ENCODE results near the gene B9D2. TPM values are rescaled to one million over a fixed set of nuclear protein-coding genes. Genes with fewer than 3 reads are reported as not detected.

Gene B9D2
- total RNA-seq, 6 experiments from 2014 or later: 4.9 to 6.8 (median 6.3) TPM

- H3K36me3 Mint-ChIP-seq (ENCODE audit: low read depth): no peaks in the 10 kb centered on the region
- H3K4me1 Mint-ChIP-seq (ENCODE audit: low read depth): peaks cover 44% of the 10 kb centered on the region
- peak within 1 kb of the TSS; percentile 98 for H3K4me3 Mint-ChIP-seq
- no peaks in the 10 kb centered on the region for H3K27me3 Mint-ChIP-seq (ENCODE audit: insufficient read depth)
- no peaks in the 10 kb centered on the region for H3K9me3 Mint-ChIP-seq
- peak; percentile 100 for DNase-seq
- H3K27ac Mint-ChIP-seq: peak within 1 kb of the TSS; percentile 100
- TF ChIP-seq, protein P1, sequence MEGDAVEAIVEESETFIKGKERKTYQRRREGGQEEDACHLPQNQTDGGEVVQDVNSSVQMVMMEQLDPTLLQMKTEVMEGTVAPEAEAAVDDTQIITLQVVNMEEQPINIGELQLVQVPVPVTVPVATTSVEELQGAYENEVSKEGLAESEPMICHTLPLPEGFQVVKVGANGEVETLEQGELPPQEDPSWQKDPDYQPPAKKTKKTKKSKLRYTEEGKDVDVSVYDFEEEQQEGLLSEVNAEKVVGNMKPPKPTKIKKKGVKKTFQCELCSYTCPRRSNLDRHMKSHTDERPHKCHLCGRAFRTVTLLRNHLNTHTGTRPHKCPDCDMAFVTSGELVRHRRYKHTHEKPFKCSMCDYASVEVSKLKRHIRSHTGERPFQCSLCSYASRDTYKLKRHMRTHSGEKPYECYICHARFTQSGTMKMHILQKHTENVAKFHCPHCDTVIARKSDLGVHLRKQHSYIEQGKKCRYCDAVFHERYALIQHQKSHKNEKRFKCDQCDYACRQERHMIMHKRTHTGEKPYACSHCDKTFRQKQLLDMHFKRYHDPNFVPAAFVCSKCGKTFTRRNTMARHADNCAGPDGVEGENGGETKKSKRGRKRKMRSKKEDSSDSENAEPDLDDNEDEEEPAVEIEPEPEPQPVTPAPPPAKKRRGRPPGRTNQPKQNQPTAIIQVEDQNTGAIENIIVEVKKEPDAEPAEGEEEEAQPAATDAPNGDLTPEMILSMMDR (IDR thresholded peaks at IDR 0.05): 0 out of 2 replicates have a peak, but pooled peaks have one; percentile 11
These were observed 33.4 kb upstream of the B9D2 start, which contains the start of the genes BCKDHA and EXOSC5 for GRCh38 chr19:41397086-41398049. Gene BCKDHA, plus strand, starts transcription at chr19:41397818. Its CDS starts 10 bp downstream, at chr19:41397828. Gene EXOSC5, minus strand, starts transcription at chr19:41397359. Its CDS starts 31 bp downstream, at chr19:41397328.

- Mint-ChIP-seq H3K27me3 (ENCODE audit: insufficient read depth) (no peaks in the 10 kb centered on the region), H3K4me3 (no peak overlapping the region; the same call in 1 of the 2 replicates), H3K36me3 (ENCODE audit: low read depth) (peaks cover 5% of the 10 kb centered on the region; the same call in 1 of the 2 replicates), H3K9me3 (no peaks in the 10 kb centered on the region), H3K27ac (peak overlapping the region; percentile 12), H3K4me1 (ENCODE audit: low read depth) (peaks cover 36% of the 10 kb centered on the region)
- TF ChIP-seq, protein P1 (IDR thresholded peaks at IDR 0.05): no peak
- no peak for DNase-seq
These were observed 31.4 kb upstream of the B9D2 start for GRCh38 chr19:41395355-41395754.

- Mint-ChIP-seq H3K9me3 (no peaks in the 10 kb centered on the region), H3K4me3 (no peak overlapping the region), H3K36me3 (ENCODE audit: low read depth) (peaks cover 5% of the 10 kb centered on the region; the same call in 1 of the 2 replicates), H3K27me3 (ENCODE audit: insufficient read depth) (no peaks in the 10 kb centered on the region), H3K27ac (no peak overlapping the region), H3K4me1 (ENCODE audit: low read depth) (peaks cover 18% of the 10 kb centered on the region)
- DNase-seq: no peak
- TF ChIP-seq, protein P1 (IDR thresholded peaks at IDR 0.05): no peak
These were observed 28.8 kb upstream of the B9D2 start for GRCh38 chr19:41392775-41393174.

GRCh38 chr19:41391618-41392017 lies 27.7 kb upstream of the B9D2 start:
- Mint-ChIP-seq H3K4me3 (no peak overlapping the region), H3K4me1 (ENCODE audit: low read depth) (peaks cover 16% of the 10 kb centered on the region), H3K27me3 (ENCODE audit: insufficient read depth) (no peaks in the 10 kb centered on the region), H3K27ac (no peak overlapping the region), H3K9me3 (no peaks in the 10 kb centered on the region), H3K36me3 (ENCODE audit: low read depth) (peaks cover 5% of the 10 kb centered on the region; the same call in 1 of the 2 replicates)
- no peak for DNase-seq
- TF ChIP-seq, protein P1 (IDR thresholded peaks at IDR 0.05): no peak

DNA sequence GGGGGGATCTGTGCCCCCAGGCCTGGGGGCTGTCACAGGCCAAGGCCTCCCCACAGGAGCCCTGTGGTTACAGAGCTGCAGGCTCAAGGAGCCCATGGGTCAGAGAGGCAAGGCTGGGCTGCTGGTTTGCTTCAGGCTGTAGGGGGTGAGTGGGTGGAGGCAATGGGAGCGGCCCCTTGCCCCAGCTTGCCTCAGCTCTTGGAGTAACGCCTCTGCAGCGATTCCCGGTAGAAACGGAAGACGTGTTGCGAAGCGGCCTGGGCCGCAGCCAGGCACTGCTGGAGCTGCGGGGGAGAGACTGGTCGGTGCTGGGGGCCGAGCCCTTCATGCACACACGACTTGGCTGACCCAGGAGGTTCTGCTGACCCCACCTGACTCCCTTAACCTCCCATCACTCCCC lies 22.5 kb upstream of the B9D2 start:
- DNase-seq: no peak
- Mint-ChIP-seq H3K36me3 (ENCODE audit: low read depth) (peaks cover 10% of the 10 kb centered on the region; the same call in 1 of the 2 replicates), H3K4me3 (no peak overlapping the region), H3K9me3 (no peaks in the 10 kb centered on the region), H3K4me1 (ENCODE audit: low read depth) (no peaks in the 10 kb centered on the region), H3K27ac (no peak overlapping the region), H3K27me3 (ENCODE audit: insufficient read depth) (no peaks in the 10 kb centered on the region)
- TF ChIP-seq, protein P1 (IDR thresholded peaks at IDR 0.05): no peak

Data from HFFc6 (cell line).